Measurements from ENCODE around the gene AOX1. TPM values are rescaled to one million over a fixed set of nuclear protein-coding genes. Genes with fewer than 3 reads are reported as not detected.

Gene AOX1
- total and polyA plus RNA-seq, 9 of the 15 experiments (the other 6 are each of a cell fraction or from before 2014, with no cell fraction given) = 0.10 to 0.55 (median 0.20) TPM; not detected in 6

- Histone ChIP-seq H4K20me1 (replicated peaks; ENCODE audit: control insufficient read depth, insufficient read depth, low read length) (no peaks in the 10 kb centered on the region), H3K9ac (ENCODE audit: insufficient read depth in 1 of 2, low read depth in 2 of 2, low read length in 2 of 2) (no peak overlapping the region), H3K27me3 (ENCODE audit: control insufficient read depth in 2 of 2, insufficient read depth in 2 of 2, low read length in 2 of 2) (peaks cover 4 to 32% of the 10 kb centered on the region in 2 experiments; a peak in 3 of 5 replicates), H3K4me1 (replicated peaks in 1 of 2; ENCODE audit: control insufficient read depth in 2 of 2, insufficient read depth in 2 of 2, low read length in 2 of 2) (no peaks in the 10 kb centered on the region), H3K27ac (ENCODE audit: extremely low read depth, low read depth, low read length) (no peak overlapping the region), H2AFZ (ENCODE audit: low read depth, low read length) (no peak overlapping the region), H3K36me3 (ENCODE audit: control insufficient read depth, insufficient read depth, low read length) (no peaks in the 10 kb centered on the region), H3K79me2 (ENCODE audit: control insufficient read depth, insufficient read depth, low read length) (no peaks in the 10 kb centered on the region), H3K9me1 (ENCODE audit: control insufficient read depth, insufficient read depth, low read length) (no peaks in the 10 kb centered on the region), H3K4me3 (no peak overlapping the region), H3K4me2 (ENCODE audit: insufficient read depth, low read length) (no peak overlapping the region), H3K9me3 (replicated peaks; ENCODE audit: control insufficient read depth, insufficient read depth, low read depth, low read length) (no peaks in the 10 kb centered on the region)
- ChIA-PET POLR2A (no interaction called here), CTCF (ENCODE audit: low intra/inter-chr PET ratio) (no interaction called here)
- WGBS (ENCODE audit: insufficient coverage, low coverage, missing lambda C conversion rate) = 3% methylated on average over 11 of the region's 11 CpGs
- in situ Hi-C loops (cut with MboI) (no loop called here), intact Hi-C loops (cut with micrococcal nuclease) (no loop called here)
- ATAC-seq (no peak), FAIRE-seq (no peak), DNase-seq (ENCODE audit: extremely low read depth in 1 of 4, low spot score in 3 of 4) (no peak)
- BruUV-seq (replicated peaks) = no TSS peak
- TF ChIP-seq PHF8 (IDR thresholded peaks at IDR 0.05; ENCODE audit: borderline replicate concordance, low read length) (no peak), RB1 (IDR thresholded peaks at IDR 0.05; ENCODE audit: low read depth) (no peak), TSHZ1 (CRISPR knock-in tag; IDR thresholded peaks at IDR 0.05) (no peak), SRF (CRISPR knock-in tag; IDR thresholded peaks at IDR 0.05) (no peak), ZNF609 (CRISPR knock-in tag; IDR thresholded peaks at IDR 0.05; ENCODE audit: borderline replicate concordance) (no peak), ZNF764 (CRISPR knock-in tag; IDR thresholded peaks at IDR 0.05; ENCODE audit: low read depth) (no peak), JUNB (CRISPR knock-in tag; conservative IDR thresholded peaks at IDR 0.05) (no peak), FOXA1 (IDR thresholded peaks at IDR 0.05; ENCODE audit: borderline replicate concordance) (no peak), BRCA1 (IDR thresholded peaks at IDR 0.05) (no peak), BRCA1 (CRISPR knock-in tag; IDR thresholded peaks at IDR 0.05) (no peak), BDP1 (IDR thresholded peaks at IDR 0.05; ENCODE audit: insufficient read depth, insufficient read length) (no peak), MBD2 (IDR thresholded peaks at IDR 0.05; ENCODE audit: borderline replicate concordance, low read depth) (no peak), PKNOX1 (IDR thresholded peaks at IDR 0.05) (no peak)
These were observed 92.1 kb downstream of the AOX1 start for GRCh38 chr2:200677721-200678532.

Data from K562 (cell line).